Activated T-cell treated with anti-CD3 and anti-CD28 coated beads for 1 hour (primary cell): ENCODE results near the gene PRKAG2.

Source experiments
- DNase-seq: peaks from one replicate; pipeline ENCODE4 v3.0.0-alpha.2; 2020; ENCODE audit warnings: low read depth

The PRKAG2 gene

GRCh38 chr7:151900986-151901621, 24.2 kb upstream of the PRKAG2 start:
- no peak for DNase-seq

- DNase-seq = no peak
Observed at GRCh38 chr7:151900591-151900985, 23.7 kb upstream of the PRKAG2 start.

GRCh38 chr7:151899513-151900360, 22.8 kb upstream of the PRKAG2 start:
- no peak for DNase-seq

- no peak for DNase-seq
Observed at GRCh38 chr7:151897951-151898686, 21.2 kb upstream of the PRKAG2 start.

GRCh38 chr7:151897161-151897731, 20.3 kb upstream of the PRKAG2 start:
- DNase-seq = no peak

- DNase-seq = no peak
Observed at GRCh38 chr7:151896486-151896885, 19.6 kb upstream of the PRKAG2 start.

GRCh38 chr7:151896086-151896485, 19.2 kb upstream of the PRKAG2 start:
- DNase-seq = no peak

GRCh38 chr7:151895631-151896031, 18.7 kb upstream of the PRKAG2 start:
- DNase-seq = no peak

- no peak for DNase-seq
Observed at GRCh38 chr7:151895008-151895630, 18.2 kb upstream of the PRKAG2 start.

- no peak for DNase-seq
Observed at GRCh38 chr7:151894111-151895007, 17.4 kb upstream of the PRKAG2 start.

GRCh38 chr7:151893405-151893923, 16.5 kb upstream of the PRKAG2 start:
- no peak for DNase-seq

GRCh38 chr7:151891753-151892152, 14.8 kb upstream of the PRKAG2 start:
- no peak for DNase-seq

- DNase-seq = no peak
Observed at GRCh38 chr7:151891182-151891581, 14.3 kb upstream of the PRKAG2 start.

GRCh38 chr7:151890355-151891004, 13.6 kb upstream of the PRKAG2 start:
- no peak for DNase-seq

GRCh38 chr7:151889406-151890354, 12.8 kb upstream of the PRKAG2 start:
- DNase-seq = no peak

GRCh38 chr7:151888079-151889067, 11.5 kb upstream of the PRKAG2 start:
- no peak for DNase-seq

- no peak for DNase-seq
Observed at GRCh38 chr7:151886783-151887182, 9.9 kb upstream of the PRKAG2 start.

- DNase-seq = no peak
Observed at GRCh38 chr7:151885202-151885580, 8.3 kb upstream of the PRKAG2 start.
